ENCODE measurements around the gene OTP.
"Not testable (repeated sequence)": the region's sequence is repeated elsewhere in the genome, so short reads cannot be mapped to it uniquely, and the experiment has no call there.

Gene OTP

GRCh38 chr5:77638763-77639671, 504 bp upstream of the OTP start:
- DNase-seq, result peak; percentile 66

GRCh38 chr5:77637170-77637997, 1.1 kb downstream of the OTP start:
- no peak for DNase-seq

- no peak for DNase-seq
These were observed 1.8 kb downstream of the OTP start for GRCh38 chr5:77636641-77637169.

- DNase-seq, result no peak
These were observed 2.4 kb downstream of the OTP start for GRCh38 chr5:77635917-77636640.

- no peak for DNase-seq
These were observed 3.2 kb downstream of the OTP start for GRCh38 chr5:77635067-77635916.

GRCh38 chr5:77633709-77634108, 4.8 kb downstream of the OTP start:
- no peak for DNase-seq

GRCh38 chr5:77633207-77633675, 5.3 kb downstream of the OTP start:
- DNase-seq, result no peak

- DNase-seq, result peak; percentile 52
These were observed 5.8 kb downstream of the OTP start for GRCh38 chr5:77632526-77633206.

GRCh38 chr5:77630114-77630680, 8.3 kb downstream of the OTP start:
- DNase-seq, result peak; percentile 80

GRCh38 chr5:77629509-77630113, 8.9 kb downstream of the OTP start:
- peak; percentile 57 for DNase-seq

GRCh38 chr5:77628840-77629508, 9.5 kb downstream of the OTP start:
- no peak for DNase-seq

GRCh38 chr5:77627869-77628674, 10.4 kb downstream of the OTP start:
- DNase-seq, result peak; percentile 54

GRCh38 chr5:77623203-77623740, 15.2 kb downstream of the OTP start:
- no peak for DNase-seq

GRCh38 chr5:77621440-77621839, 17.1 kb downstream of the OTP start:
- DNase-seq, result no peak

GRCh38 chr5:77620405-77620804, 18.1 kb downstream of the OTP start:
- no peak for DNase-seq

GRCh38 chr5:77616920-77617319, 21.6 kb downstream of the OTP start:
- no peak for DNase-seq

GRCh38 chr5:77608927-77609326, 29.6 kb downstream of the OTP start:
- DNase-seq, result not testable (repeated sequence)

GRCh38 chr5:77607324-77607723, 31.2 kb downstream of the OTP start:
- no peak for DNase-seq

- DNase-seq, result no peak
These were observed 32.2 kb downstream of the OTP start for GRCh38 chr5:77606279-77606678.
